ENCODE data around the gene PLD5.

DNA sequence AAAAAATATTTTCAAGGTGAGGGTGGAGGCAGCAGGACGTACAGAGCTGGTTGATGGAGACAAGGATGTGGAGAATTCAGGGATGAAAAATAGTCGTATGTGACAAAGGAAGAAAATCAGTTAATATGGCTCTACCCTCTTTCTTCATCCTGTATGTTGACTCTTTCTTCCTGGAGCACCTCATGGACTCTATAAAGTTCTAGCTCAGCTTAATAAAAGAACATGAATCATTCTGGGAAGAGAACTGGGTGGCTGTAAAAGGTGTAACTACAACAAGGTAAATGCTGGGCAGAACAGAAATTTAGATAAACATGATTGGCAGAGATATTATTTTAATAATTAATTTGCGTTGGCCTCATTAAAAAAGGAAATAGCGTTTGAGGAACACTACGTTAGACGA is 283.8 kb downstream of the PLD5 start:
- TF ChIP-seq, protein P1, sequence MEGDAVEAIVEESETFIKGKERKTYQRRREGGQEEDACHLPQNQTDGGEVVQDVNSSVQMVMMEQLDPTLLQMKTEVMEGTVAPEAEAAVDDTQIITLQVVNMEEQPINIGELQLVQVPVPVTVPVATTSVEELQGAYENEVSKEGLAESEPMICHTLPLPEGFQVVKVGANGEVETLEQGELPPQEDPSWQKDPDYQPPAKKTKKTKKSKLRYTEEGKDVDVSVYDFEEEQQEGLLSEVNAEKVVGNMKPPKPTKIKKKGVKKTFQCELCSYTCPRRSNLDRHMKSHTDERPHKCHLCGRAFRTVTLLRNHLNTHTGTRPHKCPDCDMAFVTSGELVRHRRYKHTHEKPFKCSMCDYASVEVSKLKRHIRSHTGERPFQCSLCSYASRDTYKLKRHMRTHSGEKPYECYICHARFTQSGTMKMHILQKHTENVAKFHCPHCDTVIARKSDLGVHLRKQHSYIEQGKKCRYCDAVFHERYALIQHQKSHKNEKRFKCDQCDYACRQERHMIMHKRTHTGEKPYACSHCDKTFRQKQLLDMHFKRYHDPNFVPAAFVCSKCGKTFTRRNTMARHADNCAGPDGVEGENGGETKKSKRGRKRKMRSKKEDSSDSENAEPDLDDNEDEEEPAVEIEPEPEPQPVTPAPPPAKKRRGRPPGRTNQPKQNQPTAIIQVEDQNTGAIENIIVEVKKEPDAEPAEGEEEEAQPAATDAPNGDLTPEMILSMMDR (IDR thresholded peaks at IDR 0.05) = no peak
- no peak for TF ChIP-seq POLR2A (IDR thresholded peaks at IDR 0.05)
